Measurements from ENCODE around the gene FGF12.
"Not testable (repeated sequence)": the region's sequence is repeated elsewhere in the genome, so short reads cannot be mapped to it uniquely, and the experiment has no call there.

FGF12 gene

DNA sequence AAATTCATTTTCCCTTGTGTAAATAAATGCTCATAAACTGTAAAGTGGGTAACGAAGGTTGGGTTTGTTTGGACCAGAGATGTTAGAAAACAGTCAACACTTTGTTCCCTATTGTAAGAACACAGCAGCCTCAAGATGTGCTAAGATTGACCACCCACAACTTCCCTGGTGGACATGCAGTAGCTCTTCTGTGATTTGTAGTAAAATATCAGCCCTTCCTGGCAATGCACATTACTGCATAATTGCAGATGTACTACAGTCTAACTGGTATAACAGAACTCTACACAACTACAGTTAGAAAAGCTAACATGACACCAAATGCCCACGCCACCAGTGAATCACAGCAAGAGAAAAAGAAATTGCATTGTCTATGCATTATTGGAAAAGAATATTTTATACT is 129.4 kb downstream of the FGF12 start:
- no peak for ATAC-seq
- TF ChIP-seq ZNF70 (CRISPR knock-in tag; IDR thresholded peaks at IDR 0.05): no peak
- no peak for TF ChIP-seq ZFP3 (CRISPR knock-in tag; IDR thresholded peaks at IDR 0.05)
- TF ChIP-seq ZFP30 (CRISPR knock-in tag; IDR thresholded peaks at IDR 0.05): no peak
- no peak for TF ChIP-seq PPARA (CRISPR knock-in tag; IDR thresholded peaks at IDR 0.05; ENCODE audit: borderline replicate concordance)
- TF ChIP-seq, protein P1, sequence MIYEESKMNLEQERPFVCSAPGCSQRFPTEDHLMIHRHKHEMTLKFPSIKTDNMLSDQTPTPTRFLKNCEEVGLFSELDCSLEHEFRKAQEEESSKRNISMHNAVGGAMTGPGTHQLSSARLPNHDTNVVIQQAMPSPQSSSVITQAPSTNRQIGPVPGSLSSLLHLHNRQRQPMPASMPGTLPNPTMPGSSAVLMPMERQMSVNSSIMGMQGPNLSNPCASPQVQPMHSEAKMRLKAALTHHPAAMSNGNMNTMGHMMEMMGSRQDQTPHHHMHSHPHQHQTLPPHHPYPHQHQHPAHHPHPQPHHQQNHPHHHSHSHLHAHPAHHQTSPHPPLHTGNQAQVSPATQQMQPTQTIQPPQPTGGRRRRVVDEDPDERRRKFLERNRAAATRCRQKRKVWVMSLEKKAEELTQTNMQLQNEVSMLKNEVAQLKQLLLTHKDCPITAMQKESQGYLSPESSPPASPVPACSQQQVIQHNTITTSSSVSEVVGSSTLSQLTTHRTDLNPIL (CRISPR knock-in tag; IDR thresholded peaks at IDR 0.05; ENCODE audit: low read depth): no peak
- TF ChIP-seq, protein P2, sequence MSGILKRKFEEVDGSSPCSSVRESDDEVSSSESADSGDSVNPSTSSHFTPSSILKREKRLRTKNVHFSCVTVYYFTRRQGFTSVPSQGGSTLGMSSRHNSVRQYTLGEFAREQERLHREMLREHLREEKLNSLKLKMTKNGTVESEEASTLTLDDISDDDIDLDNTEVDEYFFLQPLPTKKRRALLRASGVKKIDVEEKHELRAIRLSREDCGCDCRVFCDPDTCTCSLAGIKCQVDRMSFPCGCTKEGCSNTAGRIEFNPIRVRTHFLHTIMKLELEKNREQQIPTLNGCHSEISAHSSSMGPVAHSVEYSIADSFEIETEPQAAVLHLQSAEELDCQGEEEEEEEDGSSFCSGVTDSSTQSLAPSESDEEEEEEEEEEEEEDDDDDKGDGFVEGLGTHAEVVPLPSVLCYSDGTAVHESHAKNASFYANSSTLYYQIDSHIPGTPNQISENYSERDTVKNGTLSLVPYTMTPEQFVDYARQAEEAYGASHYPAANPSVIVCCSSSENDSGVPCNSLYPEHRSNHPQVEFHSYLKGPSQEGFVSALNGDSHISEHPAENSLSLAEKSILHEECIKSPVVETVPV (CRISPR knock-in tag; IDR thresholded peaks at IDR 0.05): no peak
- no peak for TF ChIP-seq TCF4 (CRISPR knock-in tag; IDR thresholded peaks at IDR 0.05; ENCODE audit: borderline replicate concordance)
- TF ChIP-seq ZNF565 (CRISPR knock-in tag; conservative IDR thresholded peaks at IDR 0.05; ENCODE audit: low read depth): no peak
- TF ChIP-seq, protein P3, sequence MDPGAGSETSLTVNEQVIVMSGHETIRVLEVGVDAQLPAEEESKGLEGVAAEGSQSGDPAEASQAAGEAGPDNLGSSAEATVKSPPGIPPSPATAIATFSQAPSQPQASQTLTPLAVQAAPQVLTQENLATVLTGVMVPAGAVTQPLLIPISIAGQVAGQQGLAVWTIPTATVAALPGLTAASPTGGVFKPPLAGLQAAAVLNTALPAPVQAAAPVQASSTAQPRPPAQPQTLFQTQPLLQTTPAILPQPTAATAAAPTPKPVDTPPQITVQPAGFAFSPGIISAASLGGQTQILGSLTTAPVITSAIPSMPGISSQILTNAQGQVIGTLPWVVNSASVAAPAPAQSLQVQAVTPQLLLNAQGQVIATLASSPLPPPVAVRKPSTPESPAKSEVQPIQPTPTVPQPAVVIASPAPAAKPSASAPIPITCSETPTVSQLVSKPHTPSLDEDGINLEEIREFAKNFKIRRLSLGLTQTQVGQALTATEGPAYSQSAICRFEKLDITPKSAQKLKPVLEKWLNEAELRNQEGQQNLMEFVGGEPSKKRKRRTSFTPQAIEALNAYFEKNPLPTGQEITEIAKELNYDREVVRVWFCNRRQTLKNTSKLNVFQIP (CRISPR knock-in tag; IDR thresholded peaks at IDR 0.05; ENCODE audit: borderline replicate concordance, low read depth): no peak
- no peak for TF ChIP-seq ESRRG (CRISPR knock-in tag; IDR thresholded peaks at IDR 0.05)
- no peak for TF ChIP-seq TOX (CRISPR knock-in tag; IDR thresholded peaks at IDR 0.05; ENCODE audit: borderline replicate concordance)

DNA sequence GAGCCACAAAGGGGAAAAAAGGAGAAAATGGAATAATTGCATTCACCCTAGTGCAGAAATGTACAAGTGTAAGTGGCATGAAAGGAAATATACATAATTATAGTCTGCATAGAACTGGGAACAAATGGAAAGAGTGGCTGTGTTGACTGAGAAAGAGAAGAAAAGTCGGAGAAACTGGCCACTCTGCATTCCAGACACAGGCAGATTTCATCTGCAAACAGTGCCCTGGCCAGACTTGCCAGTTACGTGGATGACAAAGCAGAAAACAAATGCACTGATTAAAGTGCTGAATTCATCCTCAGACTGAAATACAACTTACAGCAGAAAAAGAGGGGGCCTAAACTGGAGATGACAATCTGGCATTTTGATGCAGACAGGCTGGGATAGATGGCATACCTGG is 129.8 kb downstream of the FGF12 start:
- TF ChIP-seq ZNF70 (CRISPR knock-in tag; IDR thresholded peaks at IDR 0.05): no peak
- no peak for ATAC-seq

DNA sequence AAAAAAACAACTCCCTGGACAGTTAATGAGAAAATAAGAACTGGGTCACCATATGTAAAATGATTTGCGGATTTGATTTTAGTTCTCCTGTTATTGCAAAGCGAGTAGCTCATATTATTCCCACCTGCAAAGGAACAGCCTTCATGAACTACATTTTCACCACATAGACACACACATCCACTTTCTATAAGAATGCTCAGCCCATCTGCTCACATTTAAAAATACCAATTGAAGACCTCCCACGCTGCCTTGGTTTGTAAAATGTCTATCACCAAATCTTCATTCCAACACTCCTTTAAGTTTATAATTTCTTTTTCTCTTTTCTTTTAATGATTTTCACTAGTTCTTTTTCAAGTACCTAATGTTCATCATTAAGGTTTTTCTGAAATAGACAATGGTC is 148.6 kb downstream of the FGF12 start:
- TF ChIP-seq, protein P1 (CRISPR knock-in tag; IDR thresholded peaks at IDR 0.05; ENCODE audit: low read depth): no peak
- ATAC-seq: no peak

DNA sequence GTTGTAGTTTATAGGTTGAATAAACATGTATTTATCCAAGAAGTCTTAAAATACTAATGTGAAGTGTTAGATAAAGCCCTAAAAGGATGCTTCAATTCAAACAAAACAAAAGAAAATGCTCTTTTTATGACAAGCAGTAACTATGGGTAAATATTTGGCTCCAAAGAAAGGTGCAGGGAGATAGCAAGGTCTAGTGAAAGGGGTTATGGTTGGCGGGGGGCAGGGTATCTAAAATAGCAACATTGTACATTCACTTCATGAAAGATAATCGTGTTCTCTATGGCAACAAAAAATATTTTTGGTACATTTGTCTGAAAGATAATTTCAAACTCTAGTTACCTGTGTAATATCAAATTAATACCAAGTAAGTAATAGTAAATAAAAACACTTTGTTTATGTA is 149.5 kb downstream of the FGF12 start:
- TF ChIP-seq RARB (CRISPR knock-in tag; IDR thresholded peaks at IDR 0.05) (no peak), SNAI2 (CRISPR knock-in tag; IDR thresholded peaks at IDR 0.05) (no peak), ISL1 (CRISPR knock-in tag; IDR thresholded peaks at IDR 0.05) (no peak), ZNF70 (CRISPR knock-in tag; IDR thresholded peaks at IDR 0.05) (no peak), ARNTL (CRISPR knock-in tag; IDR thresholded peaks at IDR 0.05; ENCODE audit: borderline replicate concordance, low read depth) (no peak), OSR1 (CRISPR knock-in tag; IDR thresholded peaks at IDR 0.05) (no peak)
- TF ChIP-seq, protein P1 (CRISPR knock-in tag; IDR thresholded peaks at IDR 0.05; ENCODE audit: low read depth): no peak
- ATAC-seq: no peak

DNA sequence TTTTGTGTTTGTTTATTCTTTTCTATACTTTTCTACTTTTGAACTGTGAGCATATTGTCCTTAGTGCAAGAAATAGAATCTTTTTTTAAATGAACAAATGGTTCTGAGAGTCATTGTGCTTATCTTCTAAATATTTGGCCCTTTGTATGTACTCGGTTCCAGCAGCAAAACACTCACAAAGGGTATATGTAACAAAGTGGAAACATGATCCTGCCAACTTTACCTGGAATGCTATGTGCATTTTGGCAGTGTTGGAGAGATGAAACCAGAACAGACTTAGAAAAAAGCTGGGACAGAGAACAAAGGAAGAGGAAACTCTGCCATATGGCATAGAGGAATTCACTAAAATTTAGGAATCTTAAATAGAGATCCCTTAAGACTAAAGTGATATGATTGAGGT is 150.1 kb downstream of the FGF12 start:
- no peak for ATAC-seq
- TF ChIP-seq, protein P1 (CRISPR knock-in tag; IDR thresholded peaks at IDR 0.05; ENCODE audit: low read depth): no peak
- TF ChIP-seq ZFP3 (CRISPR knock-in tag; IDR thresholded peaks at IDR 0.05) (no peak), GLIS3 (CRISPR knock-in tag; IDR thresholded peaks at IDR 0.05) (no peak)
- TF ChIP-seq, protein P3 (CRISPR knock-in tag; IDR thresholded peaks at IDR 0.05; ENCODE audit: borderline replicate concordance, low read depth): no peak

DNA sequence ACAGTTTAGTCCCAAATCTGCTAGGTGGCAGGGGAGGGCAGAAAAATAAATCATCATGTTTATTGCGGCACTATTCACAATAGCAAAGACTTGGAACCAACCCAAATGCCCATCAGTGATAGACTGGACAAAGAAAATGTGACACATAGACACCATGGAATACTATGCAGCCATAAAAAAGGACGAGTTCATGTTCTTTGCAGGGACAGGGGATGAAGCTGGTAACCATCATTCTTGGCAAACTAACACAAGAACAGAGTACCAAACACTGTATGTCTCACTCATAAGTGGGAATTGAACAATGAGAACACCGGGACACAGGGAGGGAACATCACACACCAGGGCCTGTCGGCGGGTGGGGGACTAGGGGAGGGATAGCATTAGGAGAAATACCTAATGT is 150.6 kb downstream of the FGF12 start:
- ATAC-seq: not testable (repeated sequence)
